ENCODE results near the gene SESN1.

DNA sequence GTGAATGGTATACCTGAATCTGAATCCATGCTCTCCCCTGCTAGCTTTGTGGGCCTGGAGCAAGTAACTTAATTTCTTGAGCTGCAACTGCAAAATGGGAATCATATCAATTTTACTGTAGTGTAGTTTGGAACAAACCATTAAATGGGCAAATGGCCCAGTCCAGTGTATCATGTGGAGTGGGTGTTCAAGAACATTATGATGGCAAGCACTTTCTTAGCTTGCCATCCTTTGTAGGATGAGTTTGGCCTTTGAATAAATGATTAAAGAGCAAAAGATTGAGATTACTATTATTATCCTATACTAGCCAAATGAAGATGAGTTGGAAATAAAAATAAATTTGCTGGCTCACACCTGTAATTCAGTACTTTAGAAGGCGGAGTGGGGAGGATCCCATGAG, 120.4 kb downstream of the SESN1 start:
- no peak for TF ChIP-seq SUZ12 (IDR thresholded peaks at IDR 0.05)
- no peak for TF ChIP-seq TARDBP (IDR thresholded peaks at IDR 0.05)

Measured in HEK293T (cell line).